Neural cell (in vitro differentiated cells): ENCODE results near the gene IL4I1. TPM values are rescaled to one million over a fixed set of nuclear protein-coding genes. Genes with fewer than 3 reads are reported as not detected.

Source experiments
- H2AFZ ChIP-seq: fragments of 200-600, 300-800 bp; sonication (generic), shearing (Covaris generic); 2 replicates; pipeline ENCODE4 v1.6.0; 2014; ENCODE audit warnings: low read depth, mild to moderate bottlenecking, antibody characterized with exemption, low read length, moderate library complexity
- H3F3A ChIP-seq: fragments of 200-600 bp; shearing (Covaris generic); 2 replicates; pipeline ENCODE4 v1.6.1; 2016; ENCODE audit warnings: mild to moderate bottlenecking, moderate library complexity, mixed read lengths, antibody characterized with exemption, low read length; ENCODE audit not compliant: insufficient read depth, poor library complexity, severe bottlenecking
- H3K27ac ChIP-seq: fragments of 200-600, 300-800 bp; sonication (generic), shearing (Covaris generic); 2 replicates; pipeline ENCODE4 v1.5.1; 2014; ENCODE audit warnings: mild to moderate bottlenecking, low read length, moderate library complexity
- H3K27me3 ChIP-seq: fragments of 300-800, 200-600 bp; sonication (generic), shearing (Covaris generic); 2 replicates; pipeline ENCODE4 v1.6.0; 2014; ENCODE audit warnings: mild to moderate bottlenecking, low read depth, low read length, moderate library complexity; ENCODE audit not compliant: insufficient read depth
- H3K36me3 ChIP-seq: fragments of 300-800, 200-600 bp; sonication (generic), shearing (Covaris generic); 2 replicates; pipeline ENCODE4 v1.5.1; 2014; ENCODE audit warnings: mild to moderate bottlenecking, antibody characterized with exemption, low read length, moderate library complexity; ENCODE audit not compliant: insufficient read depth
- H3K4me2 ChIP-seq: fragments of 300-800, 200-600 bp; sonication (generic), shearing (Covaris generic); 2 replicates; pipeline ENCODE4 v1.6.0; 2014; ENCODE audit warnings: mild to moderate bottlenecking, low read length
- H3K4me3 ChIP-seq: fragments of 300-800, 200-600 bp; sonication (generic), shearing (Covaris generic); 2 replicates; pipeline ENCODE4 v1.5.1; 2014; ENCODE audit warnings: mild to moderate bottlenecking, low read length, moderate library complexity
- H3K79me2 ChIP-seq: fragments of 200-600 bp; shearing (Covaris generic); replicated peaks from 2 replicates; pipeline ENCODE4 v1.6.0; 2014; ENCODE audit warnings: mild to moderate bottlenecking, low read length, moderate library complexity; ENCODE audit not compliant: insufficient read depth
- H3K9ac ChIP-seq: fragments of 300-800, 200-600 bp; sonication (generic), shearing (Covaris generic); 2 replicates; pipeline ENCODE4 v1.6.1; 2016; ENCODE audit warnings: mild to moderate bottlenecking, low read length, mixed read lengths
- H3K9me2 ChIP-seq: fragments of 200-600 bp; shearing (Covaris generic); 2 replicates; pipeline ENCODE4 v1.6.1; 2016; ENCODE audit warnings: mild to moderate bottlenecking, low read length, mixed read lengths; ENCODE audit not compliant: insufficient read depth
- H3K9me3 ChIP-seq: fragments of 200-600, 300-800 bp; sonication (generic), shearing (Covaris generic); 2 replicates; pipeline ENCODE4 v1.6.1; 2016; ENCODE audit warnings: mild to moderate bottlenecking, mixed run types, low read length, moderate library complexity, mixed read lengths
- H4K20me1 ChIP-seq: fragments of 200-600 bp; shearing (Covaris generic); 2 replicates; pipeline ENCODE4 v1.6.1; 2016; ENCODE audit warnings: mild to moderate bottlenecking, mixed run types; ENCODE audit not compliant: insufficient read depth
- CTCF ChIP-seq: fragments of 450-650 bp; IDR thresholded peaks from 2 replicates; pipeline ENCODE4 v1.5.1; 2014; ENCODE audit warnings: antibody characterized with exemption, mild to moderate bottlenecking, moderate library complexity; ENCODE audit not compliant: poor library complexity, severe bottlenecking
- EP300 ChIP-seq: fragments of 450-650 bp; conservative IDR thresholded peaks from 2 replicates; pipeline ENCODE4 v1.6.1; 2014; ENCODE audit warnings: antibody characterized with exemption, mild to moderate bottlenecking, moderate library complexity; ENCODE audit not compliant: poor library complexity, severe bottlenecking
- EZH2 ChIP-seq: fragments of 200-600, 300-800 bp; shearing (Covaris generic), sonication (generic); IDR thresholded peaks from 2 replicates; pipeline ENCODE4 v1.6.1; 2014; ENCODE audit warnings: antibody characterized with exemption, low read length, borderline replicate concordance, mild to moderate bottlenecking; ENCODE audit not compliant: insufficient read depth, poor library complexity, severe bottlenecking
- MXI1 ChIP-seq: fragments of 450-650 bp; conservative IDR thresholded peaks from 2 replicates; pipeline ENCODE4 v1.6.1; 2014; ENCODE audit warnings: antibody characterized with exemption, mild to moderate bottlenecking; ENCODE audit not compliant: poor library complexity, severe bottlenecking
- POLR2AphosphoS5 ChIP-seq: IDR thresholded peaks from 2 replicates; pipeline ENCODE4 v1.6.1; 2012
- RAD21 ChIP-seq: fragments of 450-650 bp; conservative IDR thresholded peaks from 2 replicates; pipeline ENCODE4 v1.6.1; 2014; ENCODE audit warnings: antibody characterized with exemption, mild to moderate bottlenecking, moderate library complexity
- REST ChIP-seq: IDR thresholded peaks from 2 replicates; pipeline ENCODE4 v1.6.1; 2012; ENCODE audit warnings: borderline replicate concordance
- SMC3 ChIP-seq: fragments of 450-650 bp; conservative IDR thresholded peaks from 2 replicates; pipeline ENCODE4 v1.6.1; 2014; ENCODE audit warnings: antibody characterized with exemption, mild to moderate bottlenecking, moderate library complexity; ENCODE audit not compliant: poor library complexity
- TAF1 ChIP-seq: IDR thresholded peaks from 2 replicates; pipeline ENCODE4 v1.6.1; 2012; ENCODE audit warnings: low read depth
- polyA plus RNA-seq: library from polyadenylated mRNA; depleted of rRNA; stranded (reverse); fragments of >200 nt; gene quantifications from 2 replicates; pipeline ENCODE4 v1.2.3, GENCODE V29; 2014

The IL4I1 gene
- polyA plus RNA-seq, 1 donor from 2014 or later, result not detected

- Histone ChIP-seq H3K9ac (peak within 1 kb of the TSS; percentile 97), H3K4me3 (peak within 1 kb of the TSS; percentile 75), H3F3A (no peaks in the 10 kb centered on the region), H3K79me2 (peaks cover 14% of the 10 kb centered on the region), H2AFZ (peak within 1 kb of the TSS; percentile 51), H3K27me3 (no peaks in the 10 kb centered on the region), H3K36me3 (no peaks in the 10 kb centered on the region), H3K4me2 (peak within 1 kb of the TSS; percentile 81), H3K9me3 (no peaks in the 10 kb centered on the region), H3K9me2 (no peaks in the 10 kb centered on the region), H3K27ac (peak within 1 kb of the TSS; percentile 96), H4K20me1 (no peaks in the 10 kb centered on the region)
- TF ChIP-seq EP300, result peak; percentile 49
- peak; percentile 74 for TF ChIP-seq MXI1
- TF ChIP-seq TAF1, result peak; percentile 15
- TF ChIP-seq REST, result peak; percentile 76
- TF ChIP-seq POLR2AphosphoS5, result peak; percentile 94
- no peak for TF ChIP-seq EZH2
- peak; percentile 9 for TF ChIP-seq RAD21
- TF ChIP-seq SMC3, result no peak
Observed at GRCh38 chr19:49877020-49877878, 19.4 kb downstream of the IL4I1 start, which contains the start of the genes AKT1S1 and TBC1D17. Gene AKT1S1 (minus strand): TSS chr19:49877355. CDS start chr19:49873295, 4,060 bp downstream. Gene TBC1D17 (plus strand): TSS chr19:49877702. CDS start chr19:49877724, 22 bp downstream.

GRCh38 chr19:49876422-49877019 lies 20.2 kb downstream of the IL4I1 start:
- TF ChIP-seq REST, result peak; percentile 77
- peak; percentile 17 for TF ChIP-seq CTCF
- no peak for TF ChIP-seq EZH2
- no peak for TF ChIP-seq SMC3
- peak; percentile 70 for TF ChIP-seq MXI1
- peak; percentile 87 for TF ChIP-seq POLR2AphosphoS5
- TF ChIP-seq RAD21, result no peak
- peak; percentile 80 for TF ChIP-seq TAF1
- no peak for TF ChIP-seq EP300
- Histone ChIP-seq H3K9me2 (no peaks in the 10 kb centered on the region), H3F3A (no peaks in the 10 kb centered on the region), H3K79me2 (peaks cover 14% of the 10 kb centered on the region), H3K4me2 (peak overlapping the region; percentile 81), H3K36me3 (no peaks in the 10 kb centered on the region), H3K9ac (peak overlapping the region; percentile 97), H3K27ac (peak overlapping the region; percentile 93), H3K27me3 (no peaks in the 10 kb centered on the region), H3K4me3 (peak overlapping the region; percentile 75), H2AFZ (peak overlapping the region; percentile 51), H4K20me1 (no peaks in the 10 kb centered on the region), H3K9me3 (no peaks in the 10 kb centered on the region)
